KBM-7 (cell line): ENCODE results near the gene MRPS31.
"Not testable (repeated sequence)": the region's sequence is repeated elsewhere in the genome, so short reads cannot be mapped to it uniquely, and the experiment has no call there.

Source experiments
- DNase-seq: peaks from one replicate; pipeline ENCODE4 v3.0.0-alpha.2; 2015
- in situ Hi-C: fragments of 300-500 bp; cut with MboI; formaldehyde crosslinking; loops from 2 replicates; pipeline ENCODE4 v1.14.3; 2020; ENCODE audit warnings: low sequenced_read_pairs, low pct_unique_long_range_greater_than_20kb, mixed read lengths

The MRPS31 gene

GRCh38 chr13:40772765-40773473 is 1.9 kb upstream of the MRPS31 start:
- in situ Hi-C loops, result no loop called here
- DNase-seq, result no peak

- in situ Hi-C loops, result no loop called here
- no peak for DNase-seq
Observed at GRCh38 chr13:40770609-40770933, 419 bp downstream of the MRPS31 start.

GRCh38 chr13:40769970-40770369 is 1.0 kb downstream of the MRPS31 start:
- no peak for DNase-seq
- in situ Hi-C loops, result no loop called here

GRCh38 chr13:40765602-40766001 is 5.4 kb downstream of the MRPS31 start:
- in situ Hi-C loops, result no loop called here

GRCh38 chr13:40764587-40765403 is 6.2 kb downstream of the MRPS31 start:
- DNase-seq, result no peak
- in situ Hi-C loops, result no loop called here

More at GRCh38 chr13:40765602-40766001, 5.4 kb downstream of the MRPS31 start:
- no peak for DNase-seq

GRCh38 chr13:40762849-40763248 is 8.1 kb downstream of the MRPS31 start:
- no peak for DNase-seq
- in situ Hi-C loops, result no loop called here

- in situ Hi-C loops, result no loop called here
- DNase-seq, result no peak
Observed at GRCh38 chr13:40758811-40759210, 12.2 kb downstream of the MRPS31 start.

- no peak for DNase-seq
- in situ Hi-C loops, result no loop called here
Observed at GRCh38 chr13:40756042-40756441, 14.9 kb downstream of the MRPS31 start.

GRCh38 chr13:40755082-40755700 is 15.8 kb downstream of the MRPS31 start:
- DNase-seq, result no peak
- in situ Hi-C loops, result no loop called here

- in situ Hi-C loops, result no loop called here
- DNase-seq, result no peak
Observed at GRCh38 chr13:40749327-40749726, 21.7 kb downstream of the MRPS31 start.

- in situ Hi-C loops, DNase-seq: not testable (repeated sequence)
Observed at GRCh38 chr13:40735232-40735548, 35.8 kb downstream of the MRPS31 start.

GRCh38 chr13:40734536-40735231 is 36.3 kb downstream of the MRPS31 start:
- DNase-seq, in situ Hi-C loops: not testable (repeated sequence)

- in situ Hi-C loops, result no loop called here
- no peak for DNase-seq
Observed at GRCh38 chr13:40732658-40733057, 38.3 kb downstream of the MRPS31 start.

GRCh38 chr13:40728595-40728994 is 42.4 kb downstream of the MRPS31 start:
- in situ Hi-C loops, result no loop called here
- DNase-seq, result no peak

- in situ Hi-C loops, DNase-seq: not testable (repeated sequence)
Observed at GRCh38 chr13:40714433-40714832, 56.6 kb downstream of the MRPS31 start.

GRCh38 chr13:40706439-40706838 is 64.6 kb downstream of the MRPS31 start:
- in situ Hi-C loops, result no loop called here
- DNase-seq, result no peak

- in situ Hi-C loops, result loop anchor here (25.0 kb wide), 2 partner anchors 635 to 935 kb away; no protein-coding TSS in a partner anchor
- no peak for DNase-seq
Observed at GRCh38 chr13:40697711-40698110, 73.3 kb downstream of the MRPS31 start.

GRCh38 chr13:40694426-40694825 is 76.6 kb downstream of the MRPS31 start:
- in situ Hi-C loops, result loop anchor here (25.0 kb wide), 2 partner anchors 632 to 932 kb away; no protein-coding TSS in a partner anchor

GRCh38 chr13:40692946-40693345 is 78.0 kb downstream of the MRPS31 start:
- no peak for DNase-seq
- in situ Hi-C loops, result loop anchor here (25.0 kb wide), 2 partner anchors 631 to 931 kb away; no protein-coding TSS in a partner anchor

More at GRCh38 chr13:40694426-40694825, 76.6 kb downstream of the MRPS31 start:
- DNase-seq, result no peak
